Stimulated activated CD8-positive, alpha-beta memory T cell treated with anti-CD3 and anti-CD28 coated beads, Interleukin-4, amount 100 ng/mL, for 24 hours (primary cell): Measurements from ENCODE around the gene FLACC1.

ENCODE experiments used
- DNase-seq: peaks from one replicate; pipeline ENCODE4 v3.0.0-alpha.2; 2020; ENCODE audit warnings: low read depth

Gene FLACC1

DNA sequence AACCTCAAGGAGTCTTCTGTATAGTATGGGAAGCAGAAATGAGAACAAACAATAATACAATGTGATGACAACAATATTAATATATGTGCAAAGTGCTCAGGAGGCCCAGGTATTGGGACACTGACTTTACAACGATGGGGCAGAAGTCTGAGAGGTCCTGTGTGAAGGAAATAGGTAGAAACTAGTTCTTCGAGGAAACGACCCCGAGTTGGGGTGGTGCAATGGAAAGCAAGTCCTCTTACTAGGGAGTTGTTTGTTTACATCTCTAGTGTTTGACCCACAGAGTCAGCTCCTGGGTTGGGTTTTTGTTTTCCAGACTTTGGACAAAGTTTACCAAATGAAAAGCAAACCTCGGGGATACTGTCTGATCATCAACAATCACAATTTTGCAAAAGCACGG lies 80.6 kb downstream of the FLACC1 start:
- DNase-seq, result no peak

DNA sequence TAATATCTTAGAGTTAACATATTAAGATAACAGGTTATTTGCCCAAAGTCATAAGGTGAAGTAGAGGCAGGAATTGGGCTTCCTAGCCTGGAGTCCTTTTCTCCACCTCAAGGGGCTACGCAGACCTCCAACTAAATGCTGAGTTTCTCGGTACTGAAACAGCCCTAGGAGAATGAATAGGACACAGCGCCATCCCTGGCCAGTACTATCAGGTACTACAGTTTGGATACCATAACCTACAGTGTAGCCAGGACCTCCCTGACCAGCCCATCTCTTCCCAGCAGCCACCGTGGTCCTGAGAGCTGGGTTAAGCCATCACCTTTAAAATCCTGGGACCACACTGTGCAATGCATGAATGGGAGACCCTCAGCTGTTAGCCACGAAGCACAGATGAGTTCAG lies 81.2 kb downstream of the FLACC1 start:
- no peak for DNase-seq

DNA sequence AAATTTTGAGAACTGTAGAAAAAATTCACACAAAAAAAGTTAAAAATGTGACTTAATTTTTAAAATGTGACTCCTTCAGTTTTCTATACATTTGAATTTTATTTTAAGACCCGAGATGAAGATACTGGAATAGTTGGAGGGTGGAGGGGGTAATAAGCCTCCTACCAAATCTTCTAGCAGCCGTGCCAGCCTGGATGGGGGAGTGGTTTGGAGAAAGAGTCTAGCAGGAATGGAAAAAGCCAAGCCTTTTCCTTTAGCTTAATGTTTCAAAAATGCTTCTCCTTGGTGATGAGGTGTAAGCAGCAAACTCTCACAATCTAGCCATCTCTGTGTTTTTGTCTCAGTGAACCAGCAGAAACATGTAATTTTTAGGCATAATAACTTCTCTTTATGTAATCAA lies 82.1 kb downstream of the FLACC1 start:
- no peak for DNase-seq

DNA sequence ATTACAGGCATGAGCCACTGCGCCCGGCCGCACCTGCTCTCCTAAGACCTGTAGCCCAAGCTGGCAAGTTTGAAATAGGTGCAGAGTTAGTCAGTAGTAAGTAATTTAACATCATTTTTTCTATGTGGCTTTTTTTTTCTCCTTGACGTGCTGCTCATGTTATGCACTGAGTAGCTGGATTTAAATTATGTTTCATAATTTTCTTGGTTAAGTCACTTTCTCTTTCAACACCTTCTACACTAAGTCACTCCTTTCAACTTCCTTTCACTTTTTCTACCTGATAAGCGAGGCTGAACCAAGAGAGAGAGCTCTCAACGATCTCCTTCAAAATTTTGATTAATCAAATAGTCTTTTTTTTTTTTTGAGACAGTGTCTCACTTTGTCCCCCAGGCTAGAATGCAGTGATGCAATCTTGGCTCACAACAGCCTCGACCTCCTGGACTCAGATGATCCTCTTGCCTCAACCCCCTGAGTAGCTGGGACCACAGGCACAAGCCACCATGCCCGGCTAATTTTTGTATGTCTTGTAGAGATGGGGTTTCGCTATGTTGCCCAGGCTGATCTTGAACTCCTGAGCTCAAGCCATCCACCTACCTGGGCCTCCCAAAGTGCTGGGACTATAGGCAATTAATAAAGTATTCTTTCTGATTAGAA lies 83.7 kb downstream of the FLACC1 start:
- no peak for DNase-seq

DNA sequence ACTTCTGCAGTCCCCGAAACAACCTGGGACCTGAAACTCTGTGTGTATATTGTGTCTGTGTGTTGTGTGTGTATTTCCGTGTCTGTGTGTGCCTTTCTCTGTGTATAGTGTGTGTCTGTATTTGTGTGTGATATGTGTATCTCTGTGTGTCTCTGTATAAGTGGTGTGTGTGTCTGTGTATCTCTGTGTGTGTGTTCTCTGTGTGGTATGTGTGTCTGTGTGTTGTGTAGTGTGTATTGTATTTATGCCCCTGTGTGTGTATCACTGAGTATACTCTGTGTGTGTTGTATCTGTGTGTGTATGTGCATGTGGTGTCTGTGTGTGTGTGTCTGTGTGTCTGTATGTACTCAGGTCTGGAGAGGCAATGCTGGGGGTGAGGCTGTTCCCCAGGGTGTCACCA lies 85.2 kb downstream of the FLACC1 start:
- DNase-seq, result no peak

DNA sequence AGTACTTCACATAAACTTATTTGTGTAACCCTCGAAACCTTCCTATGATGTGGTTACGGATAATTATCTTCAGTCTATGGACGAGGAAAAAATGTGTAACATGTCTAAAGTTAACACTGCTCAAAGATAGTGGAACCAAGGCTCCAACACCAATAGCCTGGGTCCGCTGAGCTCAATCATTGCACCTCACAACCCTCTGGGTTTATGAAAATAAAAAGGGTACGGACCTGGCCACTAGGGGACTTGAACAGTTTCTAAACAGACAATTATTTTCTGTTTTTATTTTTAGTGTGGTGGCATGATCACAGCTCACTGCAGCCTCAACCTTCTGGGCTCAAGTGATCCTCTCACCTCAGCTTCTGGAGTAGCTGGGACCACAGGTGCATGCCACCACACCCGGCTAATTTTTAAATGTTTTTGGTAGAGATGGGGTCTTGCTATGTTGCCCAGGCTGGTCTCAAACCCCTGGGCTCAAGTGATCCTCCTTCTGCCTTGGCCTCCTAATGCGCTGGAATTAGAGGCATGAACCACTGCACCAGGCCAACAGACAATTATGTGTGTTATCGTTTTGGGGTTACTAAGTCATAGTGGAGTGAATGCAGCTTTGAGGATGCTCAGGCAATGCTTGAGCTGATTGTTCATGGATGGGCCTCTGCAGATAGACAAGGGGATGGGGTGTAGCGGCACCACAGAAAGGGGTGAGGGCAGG lies 86.7 kb downstream of the FLACC1 start:
- DNase-seq, result no peak

DNA sequence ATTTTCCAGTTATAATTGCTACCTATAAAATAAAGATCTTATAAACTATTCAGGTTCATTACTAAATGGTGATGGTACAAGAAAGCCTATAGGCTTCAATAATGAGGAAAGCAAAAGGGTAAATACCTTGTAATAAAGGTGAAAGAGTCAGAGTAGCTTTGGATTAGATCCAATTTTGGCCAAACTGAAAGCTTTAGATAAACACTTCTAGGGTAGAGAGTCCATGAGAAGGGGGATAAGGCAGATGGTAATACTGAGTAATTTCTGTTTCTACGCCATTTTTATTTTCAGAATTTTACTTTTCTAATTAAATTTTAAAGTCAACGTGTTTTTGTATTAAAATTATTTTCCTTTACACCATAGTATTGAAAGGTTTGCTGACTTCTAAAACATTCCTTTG lies 87.4 kb downstream of the FLACC1 start:
- DNase-seq, result no peak

DNA sequence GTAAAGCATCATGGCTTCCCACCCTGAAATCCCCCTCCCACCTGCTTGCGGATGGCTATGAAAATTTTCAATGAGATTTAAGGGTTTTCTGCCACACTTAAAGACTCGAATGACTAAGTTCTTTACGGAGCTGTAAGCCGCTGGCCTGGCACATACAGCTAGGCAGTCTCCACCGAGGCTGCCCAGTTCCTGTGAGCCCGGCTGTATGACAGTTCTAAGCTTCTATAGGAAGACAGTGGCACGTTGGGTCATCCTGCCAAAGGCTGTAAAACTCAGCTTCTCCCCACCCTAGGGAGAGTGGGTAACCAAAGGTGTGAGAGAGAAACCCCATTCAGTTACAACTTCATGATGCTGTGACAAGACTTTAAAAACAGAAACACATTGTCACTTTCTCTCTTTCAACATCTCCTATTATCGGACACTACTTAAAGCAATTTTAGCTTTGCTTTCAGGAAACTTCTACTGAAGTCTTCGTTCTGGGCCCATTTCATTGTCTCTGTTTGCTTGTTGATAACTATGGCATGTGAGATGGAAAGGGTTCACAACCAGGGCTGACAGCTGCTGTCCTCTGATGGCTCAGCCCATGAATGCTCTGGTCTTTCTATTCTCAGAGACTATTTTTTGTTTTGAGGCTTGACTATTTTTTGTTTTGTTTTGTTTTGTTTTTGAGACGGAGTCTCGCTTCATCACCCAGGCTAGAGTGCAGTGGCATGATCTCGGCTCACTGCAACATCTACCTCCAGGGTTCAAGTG lies 89.7 kb downstream of the FLACC1 start:
- no peak for DNase-seq

DNA sequence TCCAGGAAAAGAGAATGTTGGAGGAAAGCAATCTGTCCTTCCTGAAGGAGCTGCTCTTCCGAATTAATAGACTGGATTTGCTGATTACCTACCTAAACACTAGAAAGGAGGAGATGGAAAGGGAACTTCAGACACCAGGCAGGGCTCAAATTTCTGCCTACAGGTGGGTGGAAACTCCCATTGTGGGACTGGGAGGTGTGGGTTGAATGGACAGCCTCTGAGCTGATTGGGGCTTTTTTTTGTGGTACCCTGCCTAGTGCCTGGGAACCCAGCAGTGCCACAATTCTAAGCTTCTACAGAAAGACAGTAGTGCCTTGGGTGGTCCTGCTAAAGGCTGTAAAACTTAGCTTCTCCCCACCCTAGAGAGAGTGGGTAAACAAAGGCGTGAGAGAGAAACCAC lies 90.5 kb downstream of the FLACC1 start:
- no peak for DNase-seq

DNA sequence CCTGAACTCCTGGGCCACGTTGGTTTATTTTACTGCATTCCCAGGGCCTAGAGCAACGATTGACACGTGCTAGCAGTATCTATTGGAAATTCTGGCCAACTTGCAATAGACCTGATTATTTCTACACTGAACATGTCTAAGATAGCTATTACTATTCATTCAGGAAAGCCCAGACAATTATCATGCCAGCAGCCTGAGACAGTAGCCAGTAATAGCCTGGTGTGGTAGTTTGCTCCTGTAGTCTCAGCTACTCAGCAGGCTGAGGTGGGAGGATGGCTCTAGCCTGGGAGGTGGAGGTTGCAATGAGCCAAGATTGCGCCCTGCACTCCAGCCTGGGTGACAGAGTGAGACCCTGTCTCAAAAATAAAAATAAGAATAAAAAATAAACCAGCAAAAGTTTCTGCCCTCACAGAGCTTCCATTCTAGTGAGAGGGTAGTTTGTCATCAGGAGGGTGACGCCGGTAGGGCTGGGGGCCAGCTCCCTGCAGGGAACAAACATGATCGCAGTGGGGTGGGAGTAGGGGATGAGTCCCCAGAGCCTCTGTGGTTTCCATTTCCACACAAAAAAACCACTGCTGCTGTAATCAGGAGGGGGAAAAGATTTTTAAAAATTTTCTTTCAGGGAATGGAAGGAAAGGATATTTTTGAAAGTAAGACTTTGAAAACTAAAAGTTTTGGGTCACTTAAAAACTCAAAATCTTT lies 92.5 kb downstream of the FLACC1 start:
- DNase-seq, result no peak

DNA sequence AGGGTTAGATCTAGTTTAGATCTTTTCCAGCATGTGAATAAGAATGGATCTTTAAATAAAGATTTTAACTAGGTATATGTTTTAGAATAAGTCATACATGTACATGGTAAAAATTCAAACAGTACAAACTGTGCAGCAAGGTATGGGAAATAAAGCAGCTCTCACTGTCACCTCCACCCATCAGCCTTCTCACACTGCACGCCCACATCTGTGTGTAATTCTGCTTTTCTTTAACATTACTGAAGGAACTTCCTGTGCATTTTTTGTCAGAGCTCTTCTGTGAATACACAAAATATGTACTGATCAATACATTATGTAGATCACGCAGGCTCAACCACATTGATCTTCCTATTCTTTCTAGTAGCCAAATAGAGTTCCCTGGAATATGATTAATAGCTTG lies 93.4 kb downstream of the FLACC1 start:
- no peak for DNase-seq

DNA sequence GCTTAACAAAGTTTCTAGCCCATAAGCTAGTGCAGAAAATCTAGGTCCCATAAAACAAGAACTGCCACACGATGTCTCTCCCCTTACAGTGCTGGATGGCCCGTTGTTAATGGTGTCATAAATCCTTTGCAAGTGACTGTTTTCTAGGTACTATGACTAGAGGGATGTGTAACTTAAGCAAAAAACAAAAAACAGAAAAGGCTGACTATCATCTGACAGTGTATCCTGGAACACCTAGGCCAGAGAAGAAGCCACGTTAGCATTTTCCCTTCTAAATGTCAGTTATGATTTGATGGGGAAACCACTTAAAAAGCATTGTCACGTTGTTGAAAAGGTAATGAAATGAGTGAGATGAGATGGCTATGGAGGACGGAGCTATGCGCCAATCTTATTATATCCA lies 94.4 kb downstream of the FLACC1 start:
- DNase-seq, result no peak

DNA sequence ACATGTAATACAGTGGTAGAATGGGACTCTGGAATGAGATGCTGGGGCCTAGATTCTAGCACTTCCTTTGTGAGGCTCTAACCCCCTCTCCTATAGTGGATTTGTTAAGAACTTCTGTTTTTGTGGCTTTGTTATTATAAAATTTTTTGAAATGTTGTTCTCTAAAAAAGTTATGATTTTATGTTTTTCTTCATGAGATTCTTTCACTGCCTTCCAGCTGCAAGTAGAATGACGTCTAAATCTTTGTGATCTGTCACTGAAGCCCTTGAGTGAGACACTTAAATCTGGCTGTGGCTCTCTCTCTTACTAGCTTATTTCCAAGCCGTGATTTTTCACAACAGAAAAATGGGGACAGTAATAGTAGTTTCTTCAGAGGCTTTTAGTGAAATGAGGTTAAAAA lies 95.2 kb downstream of the FLACC1 start:
- DNase-seq, result no peak

DNA sequence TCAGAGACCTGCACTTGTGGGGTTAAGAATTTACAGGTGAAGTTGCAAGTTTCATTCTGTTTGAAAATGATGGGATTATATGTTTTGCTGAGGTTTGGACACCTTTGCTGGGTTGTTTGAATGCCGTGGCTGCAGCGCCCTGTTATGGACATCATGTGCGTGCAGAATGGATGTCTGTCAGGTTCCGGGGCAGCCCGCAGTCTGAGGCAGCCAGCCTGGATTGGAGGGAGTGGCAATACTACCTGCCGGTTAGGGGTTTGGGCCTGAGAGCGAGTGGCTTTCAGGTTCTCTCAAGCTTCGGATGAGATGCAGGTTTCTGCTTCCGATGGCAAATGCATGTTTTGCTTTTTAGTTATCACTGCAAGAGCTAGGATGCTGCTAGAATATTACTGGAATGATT lies 95.7 kb downstream of the FLACC1 start:
- peak; percentile 15 for DNase-seq

DNA sequence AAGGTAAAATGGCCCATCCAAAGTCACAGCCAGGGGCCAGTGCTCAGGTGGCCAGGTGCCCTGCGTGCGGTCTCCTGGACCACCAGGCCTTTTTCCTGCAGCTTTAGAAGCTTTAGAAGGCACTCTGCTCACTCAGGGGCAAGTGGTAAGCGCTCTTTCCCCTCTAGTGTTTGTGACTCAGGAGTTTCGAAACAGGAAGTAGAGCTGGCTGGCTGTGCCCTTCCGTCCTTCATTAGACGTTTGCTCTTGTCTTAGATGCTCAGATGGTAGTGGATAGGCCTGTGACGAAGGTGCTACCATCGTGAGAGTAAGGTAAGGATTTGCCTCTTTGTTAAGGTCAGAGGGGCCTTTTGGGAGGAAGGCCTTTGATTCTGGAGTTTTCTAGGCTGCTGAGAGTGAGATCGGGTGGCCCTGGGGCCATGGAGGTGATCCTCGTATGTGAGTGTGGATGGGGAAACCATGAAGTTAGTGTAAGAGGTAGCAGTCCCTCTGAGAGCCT lies 96.8 kb downstream of the FLACC1 start, which contains the start of gene CASP8:
TSS of gene CASP8 (plus strand) at position 235 of the 499 bp plus-strand sequence. CDS start 5,951 bp downstream, outside the sequence.
- DNase-seq, result peak; percentile 24

DNA sequence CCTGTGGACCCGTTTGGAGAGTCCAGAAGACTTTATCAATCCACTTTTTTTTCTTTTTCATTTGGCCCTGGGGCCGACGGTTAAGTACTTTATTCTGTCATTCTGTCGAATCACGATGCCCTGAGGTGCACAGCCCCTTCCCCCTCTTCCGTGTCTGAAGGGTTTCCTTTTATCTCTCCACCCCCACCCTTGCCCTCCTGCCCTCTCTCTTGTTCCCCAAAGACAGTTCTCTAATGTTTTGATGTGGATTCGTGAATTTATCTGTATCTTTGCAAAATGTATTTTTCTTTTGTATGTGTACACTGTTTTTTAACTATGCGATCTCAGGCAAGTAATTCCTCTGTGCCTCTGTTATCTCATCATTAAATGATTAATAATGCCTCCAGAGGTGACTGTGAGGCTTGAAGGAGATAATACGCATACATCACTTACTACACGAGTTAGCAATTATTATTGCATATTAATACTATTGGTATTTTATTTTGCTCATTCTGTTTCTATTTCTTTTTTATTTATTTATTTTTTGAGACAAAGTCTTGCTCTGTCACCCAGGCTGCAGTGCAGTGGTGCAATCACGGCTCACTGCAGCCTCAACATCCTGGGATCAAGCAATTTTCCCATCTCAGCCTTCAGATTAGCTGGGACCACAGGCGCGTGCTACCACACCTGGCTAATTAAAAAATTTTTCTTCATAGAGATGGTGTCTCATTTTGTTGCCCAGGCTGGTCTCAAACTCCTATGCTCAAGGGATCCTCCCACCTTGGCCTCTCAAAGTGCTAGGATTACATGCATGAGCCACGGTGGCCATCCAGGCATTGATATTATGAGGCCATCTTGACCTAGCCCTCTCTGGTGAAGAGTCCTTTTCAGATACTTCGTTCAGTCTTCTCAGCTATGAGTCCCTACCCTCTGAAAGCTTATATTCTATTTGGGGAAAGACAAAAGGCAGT lies 98.2 kb downstream of the FLACC1 start:
- no peak for DNase-seq

DNA sequence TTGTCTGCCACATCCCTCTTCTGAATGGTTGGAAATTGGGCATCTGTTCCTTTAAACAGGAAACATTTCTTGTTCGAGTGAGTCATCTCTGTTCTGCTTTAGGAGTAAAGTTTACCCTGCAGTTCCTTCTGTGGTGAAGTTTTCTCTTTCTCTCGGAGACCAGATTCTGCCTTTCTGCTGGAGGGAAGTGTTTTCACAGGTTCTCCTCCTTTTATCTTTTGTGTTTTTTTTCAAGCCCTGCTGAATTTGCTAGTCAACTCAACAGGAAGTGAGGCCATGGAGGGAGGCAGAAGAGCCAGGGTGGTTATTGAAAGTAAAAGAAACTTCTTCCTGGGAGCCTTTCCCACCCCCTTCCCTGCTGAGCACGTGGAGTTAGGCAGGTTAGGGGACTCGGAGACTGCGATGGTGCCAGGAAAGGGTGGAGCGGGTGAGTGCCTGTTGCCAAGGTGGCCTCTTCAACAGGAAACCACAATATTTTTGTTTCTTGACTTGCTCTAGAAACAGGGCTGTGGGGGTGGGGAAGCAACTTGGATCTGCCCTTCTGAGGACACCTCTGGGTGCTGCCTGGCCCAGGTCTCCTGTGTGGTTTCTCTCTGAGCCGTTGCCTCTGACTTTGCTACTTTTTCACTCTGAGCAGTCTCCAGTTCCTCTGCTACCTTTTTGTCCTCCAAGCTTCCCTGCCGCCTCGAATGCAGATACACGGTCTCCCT lies 99.0 kb downstream of the FLACC1 start:
- DNase-seq, result peak; percentile 76

DNA sequence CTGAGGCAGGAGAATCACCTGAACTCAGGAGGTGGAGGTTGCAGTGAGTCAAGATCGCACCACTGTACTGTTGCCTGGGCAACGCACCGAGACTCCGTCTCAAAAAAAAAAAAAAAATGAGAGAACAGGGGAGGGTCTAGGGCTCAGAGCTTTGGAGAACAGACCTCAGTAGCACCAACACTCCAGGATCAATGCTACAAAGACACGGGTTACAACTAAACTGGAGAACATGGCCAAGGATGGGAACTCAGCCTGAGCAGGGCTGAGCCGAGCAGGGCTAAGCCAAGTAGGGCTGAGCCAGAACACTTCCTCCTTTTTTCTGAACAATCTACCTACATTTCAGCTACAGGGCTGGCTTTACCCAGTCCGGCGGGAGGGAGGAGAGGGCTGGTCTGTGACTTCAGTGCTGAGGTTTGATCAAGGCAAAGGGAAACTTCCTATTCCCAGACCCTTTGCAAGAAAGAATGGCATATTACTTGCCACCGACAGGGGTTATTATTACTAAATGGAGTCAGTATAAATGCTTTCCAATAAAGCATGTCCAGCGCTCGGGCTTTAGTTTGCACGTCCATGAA lies 99.7 kb downstream of the FLACC1 start:
- no peak for DNase-seq

DNA sequence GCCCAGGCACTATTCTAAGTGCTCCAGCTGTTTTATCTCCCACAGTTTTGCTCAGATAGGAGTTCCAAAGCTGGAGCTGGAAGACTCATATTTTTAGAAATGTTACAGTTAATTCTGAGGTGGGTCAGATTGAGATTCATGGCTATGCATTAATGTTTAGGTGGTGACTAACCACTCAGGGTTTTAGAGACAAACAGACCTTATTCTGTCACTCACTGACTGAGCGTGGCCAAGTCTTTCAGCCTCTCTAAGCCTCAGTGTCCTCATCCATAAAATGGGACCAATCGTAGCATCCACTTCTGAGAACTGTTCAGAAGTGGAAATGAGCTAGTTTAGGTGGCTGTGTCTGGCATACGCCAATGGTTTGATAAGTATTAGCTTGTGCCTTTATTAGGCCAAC lies 101.1 kb downstream of the FLACC1 start:
- DNase-seq, result no peak

DNA sequence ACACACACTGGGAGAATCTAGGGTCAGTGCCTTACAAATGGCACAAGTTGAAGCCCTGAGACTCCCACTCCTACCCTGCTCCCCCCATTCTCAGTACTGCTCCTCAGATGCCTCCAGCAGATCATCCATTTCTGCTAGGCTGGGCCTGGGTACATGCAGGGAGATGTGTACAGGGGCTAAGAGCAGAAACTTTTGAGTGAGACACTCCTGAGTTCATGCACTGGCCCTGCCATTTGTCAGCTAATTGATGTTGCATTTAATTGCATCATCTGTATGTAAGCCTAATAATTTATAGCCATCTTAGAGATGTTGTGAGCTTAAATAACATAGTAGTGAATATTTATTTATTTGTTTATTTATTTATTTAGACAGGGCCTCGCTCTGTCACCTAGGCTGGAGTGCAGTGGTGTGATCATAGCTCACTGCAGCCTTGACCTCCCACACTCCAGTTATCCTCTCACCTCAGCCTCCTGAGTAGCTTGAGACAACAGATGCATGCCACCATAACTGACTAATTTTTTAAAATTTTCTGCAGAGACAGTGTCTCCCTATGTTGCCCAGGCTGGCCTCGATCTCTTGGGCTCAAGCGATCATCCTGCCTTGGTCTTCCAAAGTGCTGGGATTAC lies 101.6 kb downstream of the FLACC1 start:
- DNase-seq, result no peak
